ENCODE data around the gene GTPBP6. TPM values are rescaled to one million over a fixed set of nuclear protein-coding genes. Genes with fewer than 3 reads are reported as not detected.

Gene GTPBP6
- polyA plus RNA-seq, 1 experiment, result 15.5 TPM

- Histone ChIP-seq H3K9me3 (ENCODE audit: control insufficient read depth, insufficient read depth, low read length) (peaks cover 3% of the 10 kb centered on the region; the same call in 1 of the 2 replicates), H3K4me3 (ENCODE audit: low read depth, low read length) (no peak overlapping the region), H3K27ac (ENCODE audit: low read depth, low read length) (no peak overlapping the region), H3K27me3 (ENCODE audit: control insufficient read depth, insufficient read depth, low read length) (no peaks in the 10 kb centered on the region)
- POLR2A ChIA-PET, result no interaction called here
- CTCF ChIA-PET, result no interaction called here
- no peak for TF ChIP-seq CTCF (IDR thresholded peaks at IDR 0.05; ENCODE audit: low read depth, low read length)
- no peak for DNase-seq (ENCODE audit: low read depth, low spot score)
Measured at GRCh38 chrX:313546-313945, 5.0 kb downstream of the GTPBP6 start.

DNA sequence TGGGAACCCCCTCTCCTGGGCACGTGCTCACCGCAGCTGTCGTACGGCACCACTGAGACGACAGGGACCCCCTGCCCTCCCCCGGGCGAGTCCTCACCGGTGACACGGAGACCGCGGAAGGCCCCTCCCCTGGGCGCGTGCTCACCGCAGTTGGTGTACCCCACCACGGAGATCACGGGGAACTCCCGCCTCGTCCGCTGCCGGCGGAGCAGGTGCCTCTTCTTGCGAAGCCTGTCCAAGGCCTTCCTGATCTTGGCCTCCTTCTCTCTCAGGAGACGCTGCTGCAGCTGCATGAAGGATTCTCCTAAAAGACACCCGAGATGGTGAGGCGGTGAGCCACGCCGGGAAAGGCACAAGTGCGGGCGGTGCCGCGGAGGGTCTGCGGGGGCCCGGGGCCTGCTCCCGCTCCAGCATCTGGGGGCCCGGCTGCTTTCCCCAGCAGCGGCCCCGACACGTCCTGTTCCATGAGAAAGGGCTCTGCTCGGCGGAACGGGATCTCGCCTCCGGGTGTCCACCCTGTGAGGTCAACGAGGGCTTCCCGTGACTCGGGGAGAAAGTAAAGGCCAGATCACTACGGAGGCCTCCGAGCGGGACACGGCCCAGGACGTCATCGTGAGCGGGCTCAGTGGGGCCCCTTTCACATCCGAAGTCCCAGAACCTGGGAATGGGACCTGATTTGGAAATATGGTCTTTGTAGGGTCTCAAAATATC is 5.8 kb downstream of the GTPBP6 start:
- ChIA-PET POLR2A (no interaction called here), CTCF (no interaction called here)
- Histone ChIP-seq H3K4me3 (ENCODE audit: low read depth, low read length) (no peak overlapping the region), H3K27ac (ENCODE audit: low read depth, low read length) (no peak overlapping the region), H3K27me3 (ENCODE audit: control insufficient read depth, insufficient read depth, low read length) (no peaks in the 10 kb centered on the region), H3K9me3 (ENCODE audit: control insufficient read depth, insufficient read depth, low read length) (peaks cover under 1% of the 10 kb centered on the region; the same call in 1 of the 2 replicates)
- no peak for TF ChIP-seq CTCF (IDR thresholded peaks at IDR 0.05; ENCODE audit: low read depth, low read length)
- DNase-seq (ENCODE audit: low read depth, low spot score), result no peak

GRCh38 chrX:311156-312129 is 7.2 kb downstream of the GTPBP6 start:
- Histone ChIP-seq H3K27ac (ENCODE audit: low read depth, low read length) (no peak overlapping the region), H3K27me3 (ENCODE audit: control insufficient read depth, insufficient read depth, low read length) (no peaks in the 10 kb centered on the region), H3K4me3 (ENCODE audit: low read depth, low read length) (no peak overlapping the region), H3K9me3 (ENCODE audit: control insufficient read depth, insufficient read depth, low read length) (peaks cover 3% of the 10 kb centered on the region; the same call in 1 of the 2 replicates)
- no peak for DNase-seq (ENCODE audit: low read depth, low spot score)
- POLR2A ChIA-PET, result no interaction called here
- CTCF ChIA-PET, result no interaction called here
- TF ChIP-seq CTCF (IDR thresholded peaks at IDR 0.05; ENCODE audit: low read depth, low read length), result no peak

DNA sequence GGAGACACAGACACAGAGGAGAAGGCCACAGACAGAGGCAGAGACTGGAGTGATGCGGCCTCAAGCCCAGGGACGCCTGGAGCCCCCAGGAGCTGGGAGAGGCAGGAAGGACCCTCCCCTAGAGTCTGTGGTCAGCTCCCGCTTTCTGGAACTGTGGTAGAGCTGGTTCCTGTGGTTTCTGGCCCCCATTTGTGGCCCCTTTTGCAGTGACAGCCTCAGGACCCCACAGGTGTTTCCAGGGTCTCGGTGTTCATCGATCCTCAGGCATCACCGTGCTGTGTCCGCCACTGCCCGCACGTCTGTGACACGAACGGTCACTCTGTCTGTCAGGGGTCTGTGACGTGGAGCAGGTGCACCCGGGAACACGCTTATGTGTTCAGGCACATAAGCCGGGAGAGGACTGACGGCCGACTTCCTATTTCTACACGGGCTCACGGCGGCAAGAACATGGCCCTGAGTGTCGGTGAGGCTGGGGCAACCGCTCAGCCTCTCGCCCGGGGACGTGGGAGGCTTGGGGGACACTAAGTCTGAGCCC is 7.9 kb downstream of the GTPBP6 start:
- Histone ChIP-seq H3K4me3 (ENCODE audit: low read depth, low read length) (no peak overlapping the region), H3K9me3 (ENCODE audit: control insufficient read depth, insufficient read depth, low read length) (peaks cover 3% of the 10 kb centered on the region; the same call in 1 of the 2 replicates), H3K27ac (ENCODE audit: low read depth, low read length) (no peak overlapping the region), H3K27me3 (ENCODE audit: control insufficient read depth, insufficient read depth, low read length) (no peaks in the 10 kb centered on the region)
- CTCF ChIA-PET, result no interaction called here
- POLR2A ChIA-PET, result no interaction called here
- DNase-seq (ENCODE audit: low read depth, low spot score), result no peak
- TF ChIP-seq CTCF (IDR thresholded peaks at IDR 0.05; ENCODE audit: low read depth, low read length), result no peak
